Neural cell (in vitro differentiated cells): Measurements from ENCODE around the gene RPRML.
"Not testable (repeated sequence)": the region's sequence is repeated elsewhere in the genome, so short reads cannot be mapped to it uniquely, and the experiment has no call there.

Source experiments
- EP300 ChIP-seq: fragments of 450-650 bp; conservative IDR thresholded peaks from 2 replicates; pipeline ENCODE4 v1.6.1; 2014; ENCODE audit warnings: antibody characterized with exemption, mild to moderate bottlenecking, moderate library complexity; ENCODE audit not compliant: poor library complexity, severe bottlenecking
- EZH2 ChIP-seq: fragments of 200-600, 300-800 bp; shearing (Covaris generic), sonication (generic); IDR thresholded peaks from 2 replicates; pipeline ENCODE4 v1.6.1; 2014; ENCODE audit warnings: antibody characterized with exemption, low read length, borderline replicate concordance, mild to moderate bottlenecking; ENCODE audit not compliant: insufficient read depth, poor library complexity, severe bottlenecking
- MXI1 ChIP-seq: fragments of 450-650 bp; conservative IDR thresholded peaks from 2 replicates; pipeline ENCODE4 v1.6.1; 2014; ENCODE audit warnings: antibody characterized with exemption, mild to moderate bottlenecking; ENCODE audit not compliant: poor library complexity, severe bottlenecking
- POLR2AphosphoS5 ChIP-seq: IDR thresholded peaks from 2 replicates; pipeline ENCODE4 v1.6.1; 2012
- RAD21 ChIP-seq: fragments of 450-650 bp; conservative IDR thresholded peaks from 2 replicates; pipeline ENCODE4 v1.6.1; 2014; ENCODE audit warnings: antibody characterized with exemption, mild to moderate bottlenecking, moderate library complexity
- SMC3 ChIP-seq: fragments of 450-650 bp; conservative IDR thresholded peaks from 2 replicates; pipeline ENCODE4 v1.6.1; 2014; ENCODE audit warnings: antibody characterized with exemption, mild to moderate bottlenecking, moderate library complexity; ENCODE audit not compliant: poor library complexity
- TAF1 ChIP-seq: IDR thresholded peaks from 2 replicates; pipeline ENCODE4 v1.6.1; 2012; ENCODE audit warnings: low read depth
- TF ChIP-seq, protein P1 (sequence below): fragments of 450-650 bp; IDR thresholded peaks from 2 replicates; pipeline ENCODE4 v1.5.1; 2014; ENCODE audit warnings: antibody characterized with exemption, mild to moderate bottlenecking, moderate library complexity; ENCODE audit not compliant: poor library complexity, severe bottlenecking
- TF ChIP-seq, protein P2 (sequence below): IDR thresholded peaks from 2 replicates; pipeline ENCODE4 v1.6.1; 2012; ENCODE audit warnings: borderline replicate concordance

DNA sequence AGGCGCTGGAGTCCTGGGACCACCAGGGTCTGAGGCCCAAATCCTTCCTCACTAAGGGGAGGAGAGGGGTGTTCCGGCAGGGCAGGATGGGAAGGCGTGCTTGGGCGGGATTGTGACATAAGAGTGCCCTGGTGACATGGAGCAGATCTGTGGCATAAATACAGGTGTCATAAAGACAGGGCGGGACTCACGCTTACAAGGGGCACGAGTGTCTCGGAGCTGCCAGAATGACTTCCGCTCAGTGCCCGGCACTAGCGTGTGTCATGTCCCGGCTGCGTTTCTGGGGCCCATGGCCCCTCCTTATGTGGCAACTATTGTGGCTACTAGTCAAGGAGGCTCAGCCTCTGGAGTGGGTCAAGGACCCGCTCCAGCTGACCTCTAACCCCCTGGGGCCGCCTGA lies 37.9 kb upstream of the RPRML start:
- TF ChIP-seq SMC3, POLR2AphosphoS5, RAD21, EZH2, EP300, TAF1, MXI1: not testable (repeated sequence)
- TF ChIP-seq, protein P1, sequence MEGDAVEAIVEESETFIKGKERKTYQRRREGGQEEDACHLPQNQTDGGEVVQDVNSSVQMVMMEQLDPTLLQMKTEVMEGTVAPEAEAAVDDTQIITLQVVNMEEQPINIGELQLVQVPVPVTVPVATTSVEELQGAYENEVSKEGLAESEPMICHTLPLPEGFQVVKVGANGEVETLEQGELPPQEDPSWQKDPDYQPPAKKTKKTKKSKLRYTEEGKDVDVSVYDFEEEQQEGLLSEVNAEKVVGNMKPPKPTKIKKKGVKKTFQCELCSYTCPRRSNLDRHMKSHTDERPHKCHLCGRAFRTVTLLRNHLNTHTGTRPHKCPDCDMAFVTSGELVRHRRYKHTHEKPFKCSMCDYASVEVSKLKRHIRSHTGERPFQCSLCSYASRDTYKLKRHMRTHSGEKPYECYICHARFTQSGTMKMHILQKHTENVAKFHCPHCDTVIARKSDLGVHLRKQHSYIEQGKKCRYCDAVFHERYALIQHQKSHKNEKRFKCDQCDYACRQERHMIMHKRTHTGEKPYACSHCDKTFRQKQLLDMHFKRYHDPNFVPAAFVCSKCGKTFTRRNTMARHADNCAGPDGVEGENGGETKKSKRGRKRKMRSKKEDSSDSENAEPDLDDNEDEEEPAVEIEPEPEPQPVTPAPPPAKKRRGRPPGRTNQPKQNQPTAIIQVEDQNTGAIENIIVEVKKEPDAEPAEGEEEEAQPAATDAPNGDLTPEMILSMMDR = not testable (repeated sequence)
- TF ChIP-seq, protein P2, sequence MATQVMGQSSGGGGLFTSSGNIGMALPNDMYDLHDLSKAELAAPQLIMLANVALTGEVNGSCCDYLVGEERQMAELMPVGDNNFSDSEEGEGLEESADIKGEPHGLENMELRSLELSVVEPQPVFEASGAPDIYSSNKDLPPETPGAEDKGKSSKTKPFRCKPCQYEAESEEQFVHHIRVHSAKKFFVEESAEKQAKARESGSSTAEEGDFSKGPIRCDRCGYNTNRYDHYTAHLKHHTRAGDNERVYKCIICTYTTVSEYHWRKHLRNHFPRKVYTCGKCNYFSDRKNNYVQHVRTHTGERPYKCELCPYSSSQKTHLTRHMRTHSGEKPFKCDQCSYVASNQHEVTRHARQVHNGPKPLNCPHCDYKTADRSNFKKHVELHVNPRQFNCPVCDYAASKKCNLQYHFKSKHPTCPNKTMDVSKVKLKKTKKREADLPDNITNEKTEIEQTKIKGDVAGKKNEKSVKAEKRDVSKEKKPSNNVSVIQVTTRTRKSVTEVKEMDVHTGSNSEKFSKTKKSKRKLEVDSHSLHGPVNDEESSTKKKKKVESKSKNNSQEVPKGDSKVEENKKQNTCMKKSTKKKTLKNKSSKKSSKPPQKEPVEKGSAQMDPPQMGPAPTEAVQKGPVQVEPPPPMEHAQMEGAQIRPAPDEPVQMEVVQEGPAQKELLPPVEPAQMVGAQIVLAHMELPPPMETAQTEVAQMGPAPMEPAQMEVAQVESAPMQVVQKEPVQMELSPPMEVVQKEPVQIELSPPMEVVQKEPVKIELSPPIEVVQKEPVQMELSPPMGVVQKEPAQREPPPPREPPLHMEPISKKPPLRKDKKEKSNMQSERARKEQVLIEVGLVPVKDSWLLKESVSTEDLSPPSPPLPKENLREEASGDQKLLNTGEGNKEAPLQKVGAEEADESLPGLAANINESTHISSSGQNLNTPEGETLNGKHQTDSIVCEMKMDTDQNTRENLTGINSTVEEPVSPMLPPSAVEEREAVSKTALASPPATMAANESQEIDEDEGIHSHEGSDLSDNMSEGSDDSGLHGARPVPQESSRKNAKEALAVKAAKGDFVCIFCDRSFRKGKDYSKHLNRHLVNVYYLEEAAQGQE = not testable (repeated sequence)
